H9 (cell line): ENCODE measurements around the gene FYN. TPM values are rescaled to one million over a fixed set of nuclear protein-coding genes. Genes with fewer than 3 reads are reported as not detected.

Experiments
- DNase-seq: peaks from one replicate; pipeline ENCODE4 v3.0.0-alpha.2; 2017
- H2AFZ ChIP-seq: one replicate; pipeline ENCODE4 v1.6.1; 2013; ENCODE audit warnings: mild to moderate bottlenecking, low read length, control low read depth, moderate library complexity
- H2AK5ac ChIP-seq: 2 replicates; pipeline ENCODE4 v1.6.1; 2013; ENCODE audit warnings: low read length, control low read depth, mixed read lengths; ENCODE audit not compliant: insufficient read length
- H2BK120ac ChIP-seq: one replicate; pipeline ENCODE4 v1.6.1; 2013; ENCODE audit warnings: low read depth, mild to moderate bottlenecking, low read length, control low read depth, inconsistent platforms; ENCODE audit not compliant: poor library complexity, severe bottlenecking
- H2BK12ac ChIP-seq: 2 replicates; pipeline ENCODE4 v1.6.1; 2013; ENCODE audit warnings: low read length, control low read depth, mixed read lengths, low read depth; ENCODE audit not compliant: insufficient read length
- H2BK15ac ChIP-seq: 2 replicates; pipeline ENCODE4 v1.6.1; 2013; ENCODE audit warnings: low read depth, low read length, control low read depth
- H2BK20ac ChIP-seq: one replicate; pipeline ENCODE4 v1.6.1; 2013; ENCODE audit warnings: low read depth, mild to moderate bottlenecking, low read length, control low read depth, inconsistent platforms; ENCODE audit not compliant: poor library complexity, severe bottlenecking
- H2BK5ac ChIP-seq: 2 replicates; pipeline ENCODE4 v1.6.1; 2013; ENCODE audit warnings: low read length, control low read depth, mixed read lengths; ENCODE audit not compliant: insufficient read length
- H3K14ac ChIP-seq: 2 replicates; pipeline ENCODE4 v1.6.1; 2013; ENCODE audit warnings: low read length, control low read depth; ENCODE audit not compliant: insufficient read depth
- H3K18ac ChIP-seq: 2 replicates; pipeline ENCODE4 v1.6.1; 2013; ENCODE audit warnings: low read depth, mild to moderate bottlenecking, mixed read lengths, low read length, control low read depth; ENCODE audit not compliant: insufficient read length
- H3K23ac ChIP-seq: 2 replicates; pipeline ENCODE4 v1.6.1; 2013; ENCODE audit warnings: low read length, control low read depth, mixed read lengths, low read depth; ENCODE audit not compliant: insufficient read length
- H3K23me2 ChIP-seq: 2 replicates; pipeline ENCODE4 v1.6.1; 2013; ENCODE audit warnings: low read depth, mild to moderate bottlenecking, mixed read lengths, low read length, control low read depth; ENCODE audit not compliant: insufficient read length, poor library complexity, severe bottlenecking
- H3K27ac ChIP-seq: 2 replicates; pipeline ENCODE4 v1.5.1; 2013; ENCODE audit warnings: low read length, control low read depth, mixed read lengths, low read depth; ENCODE audit not compliant: insufficient read length
- H3K27me3 ChIP-seq: 2 replicates; pipeline ENCODE4 v1.6.1; 2013; ENCODE audit warnings: low read length, control low read depth, inconsistent platforms; ENCODE audit not compliant: insufficient read depth
- H3K4ac ChIP-seq: 2 replicates; pipeline ENCODE4 v1.6.1; 2013; ENCODE audit warnings: low read depth, mild to moderate bottlenecking, control low read depth, inconsistent platforms, low read length, moderate library complexity
- H3K4me1 ChIP-seq: 2 replicates; pipeline ENCODE4 v1.6.1; 2013; ENCODE audit warnings: low read length, control low read depth, inconsistent platforms; ENCODE audit not compliant: insufficient read depth
- H3K4me2 ChIP-seq: 2 replicates; pipeline ENCODE4 v1.6.1; 2013; ENCODE audit warnings: low read length, control low read depth, mixed read lengths; ENCODE audit not compliant: insufficient read length, insufficient read depth
- H3K56ac ChIP-seq: 2 replicates; pipeline ENCODE4 v1.6.1; 2013; ENCODE audit warnings: low read depth, mild to moderate bottlenecking, mixed read lengths, low read length, control low read depth; ENCODE audit not compliant: insufficient read length
- H3K79me1 ChIP-seq: 2 replicates; pipeline ENCODE4 v1.6.1; 2013; ENCODE audit warnings: low read depth, mild to moderate bottlenecking, moderate library complexity, low read length, control low read depth, inconsistent platforms; ENCODE audit not compliant: insufficient read depth, poor library complexity, severe bottlenecking
- H3K79me2 ChIP-seq: 2 replicates; pipeline ENCODE4 v1.6.1; 2013; ENCODE audit warnings: low read length, control low read depth, inconsistent platforms; ENCODE audit not compliant: insufficient read depth
- H3K9ac ChIP-seq: 2 replicates; pipeline ENCODE4 v1.6.1; 2013; ENCODE audit warnings: low read length, control low read depth, mixed read lengths; ENCODE audit not compliant: insufficient read length; ENCODE audit errors: extremely low read depth
- H3K9me3 ChIP-seq: one replicate; pipeline ENCODE4 v1.6.1; 2013; ENCODE audit warnings: low read depth, low read length, inconsistent platforms; ENCODE audit not compliant: control insufficient read depth
- H3T11ph ChIP-seq: one replicate; pipeline ENCODE4 v1.6.1; 2013; ENCODE audit warnings: mild to moderate bottlenecking, low read length, control low read depth, inconsistent platforms
- H4K20me1 ChIP-seq: one replicate; pipeline ENCODE4 v1.6.1; 2013; ENCODE audit not compliant: control insufficient read depth, insufficient read length, insufficient read depth
- H4K5ac ChIP-seq: 2 replicates; pipeline ENCODE4 v1.6.1; 2013; ENCODE audit warnings: low read depth, mild to moderate bottlenecking, mixed read lengths, low read length, control low read depth; ENCODE audit not compliant: insufficient read length
- H4K8ac ChIP-seq: replicated peaks from 2 replicates; pipeline ENCODE4 v1.6.1; 2013; ENCODE audit warnings: low read length, control low read depth, mixed read lengths, low read depth; ENCODE audit not compliant: insufficient read length
- H4K91ac ChIP-seq: 2 replicates; pipeline ENCODE4 v1.6.1; 2013; ENCODE audit warnings: low read depth, mild to moderate bottlenecking, moderate library complexity, mixed read lengths, low read length, control low read depth; ENCODE audit not compliant: insufficient read length
- H3K27ac Mint-ChIP-seq, 3 experiments: 2 replicates in 2 of 3; 3 replicates in 1 of 3; pipeline ENCODE4 v1.8.0; 2020 to 2021; ENCODE audit warnings: mixed read lengths in 3 of 3, mild to moderate bottlenecking in 1 of 3, moderate library complexity in 1 of 3
- H3K27me3 Mint-ChIP-seq: 2 replicates; pipeline ENCODE4 v1.8.0; 2021; ENCODE audit warnings: low read depth, mild to moderate bottlenecking, moderate library complexity, mixed read lengths
- H3K36me3 Mint-ChIP-seq, 3 experiments: 2 replicates in 2 of 3; 3 replicates in 1 of 3; pipeline ENCODE4 v1.8.0; 2020 to 2021; ENCODE audit warnings: low read depth in 3 of 3, mixed read lengths in 3 of 3; ENCODE audit not compliant: insufficient read depth in 1 of 3
- H3K4me1 Mint-ChIP-seq, 2 experiments: 2 replicates each; pipeline ENCODE4 v1.8.0; 2020; ENCODE audit warnings: mixed read lengths in 2 of 2
- H3K4me3 Mint-ChIP-seq, 2 experiments: 2 replicates in 1 of 2; 3 replicates in 1 of 2; pipeline ENCODE4 v1.8.0; 2020 to 2021; ENCODE audit warnings: mild to moderate bottlenecking in 2 of 2, mixed read lengths in 2 of 2, moderate library complexity in 1 of 2
- H3K9me3 Mint-ChIP-seq, 2 experiments: 2 replicates in 1 of 2; 3 replicates in 1 of 2; pipeline ENCODE4 v1.8.0; 2020; ENCODE audit warnings: mild to moderate bottlenecking in 2 of 2, mixed read lengths in 2 of 2, moderate library complexity in 1 of 2
- CTCF ChIP-seq: fragments of 200-600 bp; sonication (generic); conservative IDR thresholded peaks from 3 replicates; pipeline ENCODE4 v1.8.0; 2021; ENCODE audit warnings: antibody characterized with exemption, mild to moderate bottlenecking
- WGBS: extraction: QIAGEN DNeasy Blood & Tissue Kit; methylation state at CpG from one replicate; pipeline ENCODE4 v1.1.7; 2013; ENCODE audit warnings: missing lambda C conversion rate, low lambda C conversion rate, mixed read lengths; ENCODE audit not compliant: insufficient read length; ENCODE audit errors: extremely low coverage; 5-methylcytosine and 5-hydroxymethylcytosine counted together
- total RNA-seq: library from RNA; stranded (reverse); gene quantifications from 2 replicates; pipeline ENCODE4 v1.2.1, GENCODE V29; 2021

The FYN gene
- total RNA-seq, 1 experiment from 2014 or later: 64.8 TPM

GRCh38 chr6:111803371-111803770 is 69.9 kb downstream of the FYN start:
- H3T11ph ChIP-seq: no peak overlapping the region
- Mint-ChIP-seq H3K4me1 (peaks cover 34 to 39% of the 10 kb centered on the region in 2 experiments), H3K36me3 (no peaks in the 10 kb centered on the region), H3K27ac (no peak overlapping the region), H3K27me3 (no peaks in the 10 kb centered on the region), H3K4me3 (no peak overlapping the region), H3K9me3 (no peaks in the 10 kb centered on the region)
- TF ChIP-seq CTCF: no peak
- H3K9ac ChIP-seq: no peak overlapping the region
- H3K23ac ChIP-seq: no peak overlapping the region
- no peaks in the 10 kb centered on the region for H3K23me2 ChIP-seq
- H2BK20ac ChIP-seq: no peak overlapping the region
- H3K9me3 ChIP-seq: no peaks in the 10 kb centered on the region
- H4K5ac ChIP-seq: no peak overlapping the region
- no peak overlapping the region for H2BK12ac ChIP-seq
- H2BK120ac ChIP-seq: no peak overlapping the region
- H3K27me3 ChIP-seq: no peaks in the 10 kb centered on the region
- H3K27ac ChIP-seq: no peak overlapping the region
- DNase-seq: no peak
- H2AFZ ChIP-seq: no peak overlapping the region
- H3K56ac ChIP-seq: no peak overlapping the region
- H3K4ac ChIP-seq: no peak overlapping the region
- no peaks in the 10 kb centered on the region for H3K79me1 ChIP-seq
- peaks cover 4% of the 10 kb centered on the region; the same call in 1 of the 2 replicates for H3K4me1 ChIP-seq
- no peak overlapping the region for H4K8ac ChIP-seq
- H3K18ac ChIP-seq: no peak overlapping the region
- H4K20me1 ChIP-seq: no peaks in the 10 kb centered on the region
- no peak overlapping the region for H2BK5ac ChIP-seq
- no CpG with 5 or more reads among the region's 1 CpG for WGBS
- H3K79me2 ChIP-seq: no peaks in the 10 kb centered on the region
- H2AK5ac ChIP-seq: no peak overlapping the region
- no peak overlapping the region for H4K91ac ChIP-seq
- no peak overlapping the region for H3K14ac ChIP-seq
- H2BK15ac ChIP-seq: no peak overlapping the region
- H3K4me2 ChIP-seq: no peak overlapping the region
